HCT116 (cell line): ENCODE measurements around the gene NUP188. TPM values are rescaled to one million over a fixed set of nuclear protein-coding genes. Genes with fewer than 3 reads are reported as not detected.

Experiments
- ATAC-seq: fragments of 200-7000 bp; cut with Tn5 transposase; 2 replicates; pipeline ENCODE4 v1.9.1; 2020; ENCODE audit warnings: mild to moderate bottlenecking, moderate library complexity
- BruUV-seq: library from RNA; stranded (reverse); fragments of 400-500 nt; replicated peaks from 2 replicates; lab custom pipeline; 2021; lab: Mats Ljungman, UMichigan
- CTCF ChIA-PET: fragments of 300-600 bp; sonication (Branson Sonifier 250); formaldehyde crosslinking; loops from one replicate; lab custom pipeline; 2021; ENCODE audit warnings: antibody characterized with exemption; lab: Charles Lee
- POLR2A ChIA-PET: fragments of 300-600, 350-600 bp; sonication (Branson Sonifier 250); formaldehyde crosslinking; loops from one replicate; lab custom pipeline; 2021; ENCODE audit warnings: antibody characterized with exemption; lab: Charles Lee
- RAD21 ChIA-PET, 2 experiments: fragments of 300-600 bp; sonication (Branson Sonifier 250); formaldehyde crosslinking; loops; one replicate each; lab custom pipeline; 2023; ENCODE audit warnings: low total read pairs in 2 of 2; ENCODE audit not compliant: uncharacterized antibody in 2 of 2, unreplicated experiment in 2 of 2, low non-redundant PET in 1 of 2; lab: Charles Lee
- DNase-seq: peaks from one replicate; pipeline ENCODE4 v3.0.0-alpha.2; 2010; ENCODE audit warnings: low read depth, low spot score
- H2AFZ ChIP-seq: fragments of 200-600 bp; shearing (Covaris generic), sonication (generic); 2 replicates; pipeline ENCODE4 v1.6.1; 2017; ENCODE audit warnings: low read depth, mixed run types, mixed read lengths, antibody characterized with exemption, low read length; ENCODE audit not compliant: poor library complexity, severe bottlenecking
- H3K27ac ChIP-seq: 2 replicates; pipeline ENCODE4 v1.5.1; 2012; ENCODE audit warnings: low read depth, low read length
- H3K27me3 ChIP-seq: fragments of 200-600 bp; sonication (generic); 2 replicates; pipeline ENCODE4 v1.6.1; 2016; ENCODE audit warnings: mixed run types, low read length, mixed read lengths; ENCODE audit not compliant: insufficient read depth
- H3K36me3 ChIP-seq, 2 experiments: fragments of 200-500 bp in 1 of 2; fragments of 200-600 bp in 1 of 2; sonication (Bioruptor generic) in 1 of 2; sonication (generic) in 1 of 2; 2 replicates each; pipeline versions ENCODE4 v1.5.1 to v1.6.1; 2014 to 2016; ENCODE audit warnings: low read length in 2 of 2, inconsistent platforms in 1 of 2, mixed read lengths in 1 of 2, mixed run types in 1 of 2; ENCODE audit not compliant: insufficient read depth in 2 of 2, control insufficient read depth in 1 of 2
- H3K4me1 ChIP-seq, 2 experiments: fragments of 200-600 bp in 1 of 2; sonication (generic) in 1 of 2; 2 replicates each; pipeline versions ENCODE4 v1.5.1 to v1.6.1; 2012 to 2017; ENCODE audit warnings: low read length in 2 of 2, inconsistent platforms in 1 of 2, mild to moderate bottlenecking in 1 of 2, mixed read lengths in 1 of 2, mixed run types in 1 of 2, moderate library complexity in 1 of 2; ENCODE audit not compliant: insufficient read depth in 2 of 2, control insufficient read depth in 1 of 2
- H3K4me2 ChIP-seq: fragments of 200-600 bp; sonication (generic); 2 replicates; pipeline ENCODE4 v1.6.1; 2017; ENCODE audit warnings: mixed run types, low read length, mixed read lengths
- H3K4me3 ChIP-seq, 2 experiments: fragments of 200-600 bp in 1 of 2; sonication (generic) in 1 of 2; replicated peaks in 1 of 2; 2 replicates each; pipeline ENCODE4 v1.5.1; 2011 to 2016; ENCODE audit warnings: low read length in 2 of 2, control low read depth in 1 of 2, low read depth in 1 of 2, mild to moderate bottlenecking in 1 of 2, mixed read lengths in 1 of 2, mixed run types in 1 of 2
- H3K79me2 ChIP-seq: fragments of 200-600 bp; sonication (generic); 2 replicates; pipeline ENCODE4 v1.6.1; 2017; ENCODE audit warnings: mild to moderate bottlenecking, mixed run types, low read length, moderate library complexity, mixed read lengths; ENCODE audit not compliant: insufficient read depth
- H3K9ac ChIP-seq: fragments of 200-600 bp; sonication (generic); 2 replicates; pipeline ENCODE4 v1.6.1; 2016; ENCODE audit warnings: low read length, mixed read lengths
- H3K9me2 ChIP-seq: fragments of 200-600 bp; sonication (generic), shearing (Covaris generic); 2 replicates; pipeline ENCODE4 v1.6.1; 2017; ENCODE audit warnings: mixed run types, mild to moderate bottlenecking, moderate library complexity; ENCODE audit not compliant: insufficient read depth
- H3K9me3 ChIP-seq, 2 experiments: fragments of 200-500 bp in 1 of 2; fragments of 200-600 bp in 1 of 2; sonication (Bioruptor generic) in 1 of 2; sonication (generic) in 1 of 2; 2 replicates each; pipeline ENCODE4 v1.6.1; 2014 to 2017; ENCODE audit warnings: low read length in 2 of 2, mixed read lengths in 2 of 2, inconsistent platforms in 1 of 2, low read depth in 1 of 2, mild to moderate bottlenecking in 1 of 2, mixed run types in 1 of 2, moderate library complexity in 1 of 2; ENCODE audit not compliant: control insufficient read depth in 1 of 2, insufficient read depth in 1 of 2
- H4K20me1 ChIP-seq: fragments of 200-600 bp; sonication (generic), shearing (Covaris generic); 2 replicates; pipeline ENCODE4 v1.6.1; 2017; ENCODE audit warnings: mixed run types, mild to moderate bottlenecking, moderate library complexity; ENCODE audit not compliant: insufficient read depth
- ATF3 ChIP-seq: IDR thresholded peaks from 2 replicates; pipeline ENCODE4 v1.6.1; 2012
- CBX3 ChIP-seq: IDR thresholded peaks from 2 replicates; pipeline ENCODE4 v1.6.1; 2012; ENCODE audit warnings: low read depth
- CEBPB ChIP-seq: IDR thresholded peaks from 2 replicates; pipeline ENCODE4 v1.6.1; 2012; ENCODE audit warnings: low read depth
- CTCF ChIP-seq, 3 experiments: fragments of 200-600 bp in 1 of 3; sonication (generic) in 1 of 3; IDR thresholded peaks in 2 of 3; conservative IDR thresholded peaks in 1 of 3; 2 replicates each; pipeline ENCODE4 v1.5.1; 2012 to 2017; ENCODE audit warnings: low read depth in 2 of 3, low read length in 2 of 3, antibody characterized with exemption in 1 of 3, borderline replicate concordance in 1 of 3, control low read depth in 1 of 3, mild to moderate bottlenecking in 1 of 3, mixed read lengths in 1 of 3, mixed run types in 1 of 3, moderate library complexity in 1 of 3; ENCODE audit not compliant: insufficient read depth in 1 of 3
- EGR1 ChIP-seq: IDR thresholded peaks from 2 replicates; pipeline ENCODE4 v1.6.1; 2012; ENCODE audit warnings: low read depth
- ELF1 ChIP-seq: IDR thresholded peaks from 2 replicates; pipeline ENCODE4 v1.6.1; 2012; ENCODE audit warnings: low read depth, borderline replicate concordance
- EZH2 ChIP-seq: fragments of 200-600 bp; sonication (generic); IDR thresholded peaks from 2 replicates; pipeline ENCODE4 v1.6.1; 2017; ENCODE audit warnings: antibody characterized with exemption, mixed run types
- EZH2phosphoT487 ChIP-seq: fragments of 200-600 bp; IDR thresholded peaks from 2 replicates; pipeline ENCODE4 v1.6.1; 2018; ENCODE audit warnings: antibody characterized with exemption, borderline replicate concordance
- JUND ChIP-seq: IDR thresholded peaks from 2 replicates; pipeline ENCODE4 v1.6.1; 2012
- MAX ChIP-seq: IDR thresholded peaks from 2 replicates; pipeline ENCODE4 v1.6.1; 2012
- POLR2A ChIP-seq: IDR thresholded peaks from 2 replicates; pipeline ENCODE4 v1.7.0; 2011; ENCODE audit warnings: borderline replicate concordance; ENCODE audit not compliant: insufficient read depth, insufficient read length; ENCODE audit errors: extremely low read depth
- POLR2AphosphoS5 ChIP-seq: IDR thresholded peaks from 2 replicates; pipeline ENCODE4 v1.6.1; 2011; ENCODE audit warnings: mild to moderate bottlenecking, low read depth, low read length, moderate library complexity
- RAD21 ChIP-seq: IDR thresholded peaks from 2 replicates; pipeline ENCODE4 v1.6.1; 2012; ENCODE audit warnings: low read depth, mild to moderate bottlenecking
- SIN3A ChIP-seq: IDR thresholded peaks from 2 replicates; pipeline ENCODE4 v1.6.1; 2012; ENCODE audit warnings: low read depth
- TCF7L2 ChIP-seq: IDR thresholded peaks from 2 replicates; pipeline ENCODE4 v1.7.0; 2011; ENCODE audit warnings: borderline replicate concordance, inconsistent platforms; ENCODE audit not compliant: insufficient read depth, insufficient read length; ENCODE audit errors: extremely low read depth
- ZFX ChIP-seq: fragments of 450-650 bp; IDR thresholded peaks from 2 replicates; pipeline ENCODE4 v1.6.1; 2017
- ZNF274 ChIP-seq: fragments of 200-500 bp; sonication (Bioruptor generic); IDR thresholded peaks from 2 replicates; pipeline ENCODE4 v1.6.1; 2014; ENCODE audit warnings: mild to moderate bottlenecking, low read depth, low read length, inconsistent platforms
- intact Hi-C: fragments of 100-400 bp; cut with micrococcal nuclease; formaldehyde crosslinking; loops from 2 replicates; pipeline ENCODE4 v1.10.0; 2022
- total RNA-seq: library from RNA; stranded (reverse); gene quantifications from one replicate; pipeline ENCODE4 v1.2.1, GENCODE V29; 2021; ENCODE audit not compliant: unreplicated experiment

Gene NUP188
- total RNA-seq, 1 experiment from 2014 or later, result 115 TPM

GRCh38 chr9:128937310-128938165 lies 10.0 kb upstream of the NUP188 start:
- Histone ChIP-seq H4K20me1 (no peaks in the 10 kb centered on the region), H3K36me3 (no peaks in the 10 kb centered on the region), H3K9ac (no peak overlapping the region), H3K4me1 (no peaks in the 10 kb centered on the region), H3K4me3 (no peak overlapping the region), H3K9me3 (no peaks in the 10 kb centered on the region), H2AFZ (no peak overlapping the region), H3K27ac (no peak overlapping the region), H3K79me2 (no peaks in the 10 kb centered on the region), H3K4me2 (no peak overlapping the region), H3K9me2 (no peaks in the 10 kb centered on the region), H3K27me3 (no peaks in the 10 kb centered on the region)
- ChIA-PET RAD21 (no interaction called here), CTCF (interaction anchor here (1.1 to 1.7 kb wide), 2 partner anchors 9 to 74 kb away, joined by 3 to 6 read pairs; no protein-coding TSS in a partner anchor), POLR2A (no interaction called here)
- DNase-seq (no peak), ATAC-seq (no peak)
- no TSS peak for BruUV-seq
- intact Hi-C loops, result no loop called here
- TF ChIP-seq SIN3A (no peak), ZNF274 (no peak), EZH2phosphoT487 (no peak), CEBPB (no peak), RAD21 (no peak), TCF7L2 (no peak), ATF3 (no peak), CBX3 (no peak), EZH2 (no peak), POLR2A (no peak), POLR2AphosphoS5 (no peak), ELF1 (no peak), ZFX (no peak), JUND (no peak), EGR1 (no peak), CTCF (IDR thresholded peaks at IDR 0.05 in 2 of 3, conservative IDR thresholded peaks at IDR 0.05 in 1 of 3; ENCODE audit: borderline replicate concordance in 1 of 3, insufficient read depth in 1 of 3, low read depth in 2 of 3, low read length in 2 of 3) (no peak), MAX (no peak)
